ENCODE results near the gene PGAP2.

Gene PGAP2

GRCh38 chr11:3797329-3798090 is 10.8 kb upstream of the PGAP2 start, which contains the start of gene NUP98 (continued):
- peak; percentile 99 for TF ChIP-seq SP2 (tag by site-specific recombination; IDR thresholded peaks at IDR 0.05)
- no peak for TF ChIP-seq ZNF23 (tag by site-specific recombination; IDR thresholded peaks at IDR 0.05; ENCODE audit: borderline replicate concordance)
- TF ChIP-seq ZNF692 (tag by site-specific recombination; IDR thresholded peaks at IDR 0.05), result peak; percentile 57
- no peak for TF ChIP-seq ZNF202 (tag by site-specific recombination; IDR thresholded peaks at IDR 0.05; ENCODE audit: borderline replicate concordance)
- TF ChIP-seq ZNF426 (tag by site-specific recombination; IDR thresholded peaks at IDR 0.05), result no peak
- TF ChIP-seq FEZF1 (tag by site-specific recombination; IDR thresholded peaks at IDR 0.05), result no peak
- no peak for TF ChIP-seq ZNF792 (tag by site-specific recombination; IDR thresholded peaks at IDR 0.05)
- TF ChIP-seq ZBTB6 (tag by site-specific recombination; IDR thresholded peaks at IDR 0.05), result no peak
- peak; percentile 67 for TF ChIP-seq SETDB1 (IDR thresholded peaks at IDR 0.05; ENCODE audit: insufficient read length, low read length)
- TF ChIP-seq ZSCAN5A (tag by site-specific recombination; IDR thresholded peaks at IDR 0.05), result 0 out of 2 replicates have a peak, but pooled peaks have one; percentile 29
- no peak for TF ChIP-seq ZNF510 (tag by site-specific recombination; IDR thresholded peaks at IDR 0.05; ENCODE audit: insufficient replicate concordance)
- TF ChIP-seq OSR2 (tag by site-specific recombination; IDR thresholded peaks at IDR 0.05), result peak; percentile 38
- TF ChIP-seq INSM2 (tag by site-specific recombination; IDR thresholded peaks at IDR 0.05), result peak; percentile 21; the same call in 1 of the 2 replicates
- peak; percentile 99 for TF ChIP-seq ATF2 (tag by site-specific recombination; IDR thresholded peaks at IDR 0.05; ENCODE audit: low read depth)
- TF ChIP-seq PBX3 (CRISPR knock-in tag; IDR thresholded peaks at IDR 0.05), result peak; percentile 100
- TF ChIP-seq SP7 (tag by site-specific recombination; IDR thresholded peaks at IDR 0.05), result peak; percentile 14; the same call in 1 of the 2 replicates
- peak; percentile 69 for TF ChIP-seq ZSCAN30 (tag by site-specific recombination; IDR thresholded peaks at IDR 0.05)
- TF ChIP-seq ZNF555 (tag by site-specific recombination; conservative IDR thresholded peaks at IDR 0.05), result no peak
- no peak for TF ChIP-seq MYNN (tag by site-specific recombination; IDR thresholded peaks at IDR 0.05; ENCODE audit: borderline replicate concordance)
- no peak for TF ChIP-seq KLF1 (tag by site-specific recombination; IDR thresholded peaks at IDR 0.05)
- peak; percentile 82 for TF ChIP-seq GLIS2 (tag by site-specific recombination; IDR thresholded peaks at IDR 0.05)
- TF ChIP-seq ZNF513 (tag by site-specific recombination; IDR thresholded peaks at IDR 0.05), result no peak
- TF ChIP-seq PRDM4 (tag by site-specific recombination; IDR thresholded peaks at IDR 0.05), result peak; percentile 95
